Measurements from ENCODE around the gene COL18A1.

GRCh38 chr21:45499201-45499750 is 94.3 kb downstream of the COL18A1 start:
- TF ChIP-seq CTCF (IDR thresholded peaks at IDR 0.05; ENCODE audit: low read depth, low read length) (no peak), EZH2phosphoT487 (IDR thresholded peaks at IDR 0.05; ENCODE audit: low read depth) (no peak)

Data from OCI-LY3 (cell line).